SW480 (cell line): ENCODE measurements around the gene PBOV1.
"Not testable (repeated sequence)": the region's sequence is repeated elsewhere in the genome, so short reads cannot be mapped to it uniquely, and the experiment has no call there.

ENCODE experiments used
- DNase-seq: peaks from one replicate; pipeline ENCODE4 v3.0.0-alpha.2; 2016; ENCODE audit warnings: low spot score

The PBOV1 gene

GRCh38 chr6:138237463-138237862 is 19.2 kb upstream of the PBOV1 start:
- no peak for DNase-seq

DNA sequence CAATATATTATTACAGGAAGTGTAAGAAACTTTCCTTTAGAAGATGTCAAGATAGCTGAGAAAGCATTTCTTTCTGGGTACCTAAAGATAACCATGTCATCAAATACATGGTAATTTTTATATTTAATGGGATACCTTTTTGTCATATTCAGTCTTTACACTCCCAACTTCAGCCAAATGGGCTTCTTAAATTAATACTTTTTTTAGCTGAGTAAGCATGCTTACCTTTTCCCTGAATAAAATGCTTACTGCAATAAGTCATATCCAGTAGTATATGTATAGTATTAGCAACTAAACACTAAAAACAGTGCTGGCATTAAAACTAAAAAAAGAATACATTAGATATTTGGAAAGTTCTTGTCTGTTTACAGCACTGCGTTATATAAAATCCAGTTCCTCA is 17.4 kb upstream of the PBOV1 start:
- no peak for DNase-seq

- no peak for DNase-seq
Observed at GRCh38 chr6:138235205-138235604, 16.9 kb upstream of the PBOV1 start.

GRCh38 chr6:138234363-138234762 is 16.1 kb upstream of the PBOV1 start:
- DNase-seq: no peak

- peak; percentile 8 for DNase-seq
Observed at GRCh38 chr6:138231381-138231886, 13.1 kb upstream of the PBOV1 start.

GRCh38 chr6:138230759-138231380 is 12.6 kb upstream of the PBOV1 start:
- no peak for DNase-seq

DNA sequence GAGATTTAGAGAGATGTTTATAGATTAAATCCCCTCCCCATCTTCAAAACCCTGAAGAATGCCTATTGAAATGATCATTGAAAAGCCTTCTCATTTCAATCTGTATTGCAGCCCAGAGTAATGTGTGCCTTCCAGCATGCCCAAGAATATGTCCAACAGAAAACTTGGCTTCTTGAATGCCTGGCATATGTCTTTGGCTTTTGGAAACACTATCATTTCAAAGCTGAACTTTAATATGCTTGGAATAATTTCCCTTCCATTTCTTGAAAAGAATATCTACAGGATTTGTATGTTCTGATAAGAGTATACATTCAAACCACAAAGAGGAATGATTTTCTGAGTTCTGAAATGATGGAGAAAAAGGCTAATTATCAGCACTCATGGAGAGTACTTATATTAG is 11.9 kb upstream of the PBOV1 start:
- no peak for DNase-seq

- no peak for DNase-seq
Observed at GRCh38 chr6:138229663-138230179, 11.4 kb upstream of the PBOV1 start.

DNA sequence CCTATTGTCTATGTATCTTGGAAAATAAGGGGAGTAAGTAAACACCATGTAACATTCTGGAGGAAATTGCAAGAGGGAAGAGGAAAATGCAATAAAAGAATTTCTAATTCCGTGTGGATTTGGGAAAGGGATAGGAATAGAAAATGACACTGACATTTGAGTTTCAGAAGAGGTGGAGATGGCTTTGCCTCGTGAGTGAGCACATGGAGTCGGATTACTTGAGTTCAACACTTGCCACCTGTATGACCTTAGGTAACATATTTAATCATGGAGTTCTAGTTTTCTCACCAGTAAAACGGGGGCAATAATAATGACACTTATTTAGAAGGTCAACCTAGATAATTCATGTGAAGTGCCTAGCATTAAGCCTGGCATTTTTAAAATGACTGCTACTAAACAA is 10.8 kb upstream of the PBOV1 start:
- no peak for DNase-seq

DNA sequence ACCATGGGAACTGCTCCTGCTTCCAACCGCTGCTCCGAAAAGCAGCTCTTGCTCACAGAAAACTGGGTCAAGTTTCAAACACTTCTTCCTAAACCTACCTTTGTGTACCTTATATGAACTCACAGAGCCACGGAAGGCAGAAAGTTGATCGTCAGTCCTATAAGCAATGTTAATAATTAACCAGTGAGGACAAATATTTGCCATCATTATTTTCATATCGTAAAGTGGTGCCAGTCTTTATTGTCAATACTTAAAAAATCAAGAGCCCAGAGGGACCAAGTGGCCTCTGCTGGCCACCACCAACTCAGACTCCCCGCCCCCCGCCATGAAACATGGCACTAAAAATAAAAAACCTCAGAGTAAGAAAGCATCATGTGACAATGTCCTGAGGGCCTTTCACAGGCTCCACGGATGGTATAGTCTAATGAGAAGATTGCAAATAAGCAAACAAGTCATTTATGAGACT is 9.1 kb upstream of the PBOV1 start:
- DNase-seq: peak; percentile 16

DNA sequence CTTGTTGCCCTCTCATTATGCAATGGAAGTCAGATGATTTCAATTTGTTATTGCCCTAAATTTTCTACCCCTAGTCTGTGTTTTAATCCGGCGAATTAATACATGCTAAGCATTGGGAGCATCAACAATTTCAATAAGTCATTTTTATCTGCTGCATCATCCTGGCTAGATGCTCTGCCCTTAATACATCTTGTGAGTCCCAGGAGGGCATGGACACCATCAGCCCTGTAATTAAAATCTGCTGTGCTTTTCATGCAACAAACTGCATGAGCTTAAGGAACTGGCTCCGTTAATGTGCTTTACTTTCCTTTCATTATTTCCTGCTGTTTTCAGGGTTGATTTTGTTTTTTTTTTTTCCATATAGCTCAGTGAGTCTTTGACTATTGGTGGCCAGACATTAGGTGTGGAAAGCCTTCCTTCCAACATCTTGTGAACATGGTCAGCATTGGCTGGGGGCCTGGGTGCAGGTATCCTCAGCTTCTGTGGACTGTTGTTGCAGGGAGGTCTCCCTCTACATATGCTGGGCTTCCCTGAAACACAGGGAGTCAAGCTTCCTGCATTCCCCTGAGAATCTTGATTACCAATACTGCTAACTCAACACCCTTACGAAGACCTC is 8.5 kb upstream of the PBOV1 start:
- DNase-seq: no peak

GRCh38 chr6:138225953-138226352 is 7.7 kb upstream of the PBOV1 start:
- DNase-seq: no peak

DNA sequence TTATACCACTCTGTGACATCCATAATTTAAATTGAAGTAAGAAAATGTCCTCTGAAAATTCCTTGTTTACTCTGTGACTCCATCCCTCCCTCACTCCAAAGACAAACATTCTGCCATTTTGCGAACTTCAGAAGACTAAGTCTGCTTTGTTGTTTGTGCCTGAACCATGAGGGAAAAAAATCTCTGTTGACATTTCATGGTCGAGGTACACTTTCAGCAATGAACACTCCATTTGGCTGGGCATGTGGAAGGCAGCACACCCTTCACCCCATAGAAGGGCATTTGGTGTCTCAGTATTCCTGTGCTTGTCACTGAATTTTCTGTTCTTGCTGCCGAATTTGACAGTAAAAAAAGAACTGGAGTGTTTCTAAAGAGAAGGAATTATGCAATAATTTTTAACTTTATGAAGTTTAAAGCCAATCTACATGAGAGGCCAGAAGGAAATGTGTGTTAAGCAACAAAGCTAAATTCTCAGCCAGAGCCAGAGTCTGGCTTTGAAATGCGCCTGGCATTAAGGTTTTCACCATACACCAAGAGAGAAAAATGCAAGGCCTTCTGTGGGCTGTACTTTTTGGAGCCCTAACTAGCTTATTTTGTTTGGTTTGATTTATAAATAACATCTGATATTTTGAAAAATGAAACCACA is 4.7 kb upstream of the PBOV1 start:
- no peak for DNase-seq

GRCh38 chr6:138219901-138220300 is 1.6 kb upstream of the PBOV1 start:
- DNase-seq: no peak

DNA sequence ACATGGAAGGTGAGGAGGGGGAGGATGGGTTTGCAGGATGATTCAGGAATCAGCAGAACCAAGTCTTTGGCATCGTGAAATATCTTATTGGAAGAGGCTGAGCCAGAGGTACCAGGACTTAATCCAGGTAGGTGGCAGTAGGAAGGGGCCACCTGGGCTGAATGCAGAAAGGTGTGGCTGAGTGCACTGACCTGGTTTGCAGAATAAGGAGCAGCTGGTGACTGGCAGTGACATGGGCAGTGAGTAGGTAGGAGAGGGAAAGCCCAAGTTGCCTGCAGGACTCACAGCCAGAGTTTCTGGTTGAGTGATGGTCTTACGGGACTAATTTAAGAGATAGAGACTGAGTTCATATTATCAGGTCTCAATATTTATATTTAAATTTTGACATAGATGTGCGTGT is 1.1 kb upstream of the PBOV1 start:
- DNase-seq: no peak

- no peak for DNase-seq
Observed at GRCh38 chr6:138215093-138215782, 3.1 kb downstream of the PBOV1 start.

GRCh38 chr6:138212530-138212929 is 5.8 kb downstream of the PBOV1 start:
- not testable (repeated sequence) for DNase-seq

DNA sequence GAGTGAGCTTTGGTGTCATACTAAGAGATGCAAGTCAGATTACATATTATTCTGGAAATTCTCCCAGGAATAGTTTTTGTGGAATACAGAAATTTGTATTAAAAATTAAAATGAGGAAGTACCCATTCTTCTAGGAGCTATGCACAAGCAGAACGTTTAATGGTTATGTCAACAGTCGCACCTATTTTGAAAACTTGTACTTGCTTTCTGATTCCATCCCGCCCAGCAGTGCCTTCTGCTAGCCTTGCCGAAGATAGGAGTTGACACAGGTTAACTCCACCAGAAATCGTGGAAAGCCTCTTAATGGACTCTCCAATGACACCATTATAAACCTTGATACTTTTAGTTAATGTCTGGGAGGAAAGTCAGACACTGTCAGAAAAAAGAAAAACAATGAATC is 6.7 kb downstream of the PBOV1 start:
- no peak for DNase-seq

- no peak for DNase-seq
Observed at GRCh38 chr6:138211048-138211581, 7.2 kb downstream of the PBOV1 start.

GRCh38 chr6:138206862-138207261 is 11.4 kb downstream of the PBOV1 start:
- DNase-seq: no peak

DNA sequence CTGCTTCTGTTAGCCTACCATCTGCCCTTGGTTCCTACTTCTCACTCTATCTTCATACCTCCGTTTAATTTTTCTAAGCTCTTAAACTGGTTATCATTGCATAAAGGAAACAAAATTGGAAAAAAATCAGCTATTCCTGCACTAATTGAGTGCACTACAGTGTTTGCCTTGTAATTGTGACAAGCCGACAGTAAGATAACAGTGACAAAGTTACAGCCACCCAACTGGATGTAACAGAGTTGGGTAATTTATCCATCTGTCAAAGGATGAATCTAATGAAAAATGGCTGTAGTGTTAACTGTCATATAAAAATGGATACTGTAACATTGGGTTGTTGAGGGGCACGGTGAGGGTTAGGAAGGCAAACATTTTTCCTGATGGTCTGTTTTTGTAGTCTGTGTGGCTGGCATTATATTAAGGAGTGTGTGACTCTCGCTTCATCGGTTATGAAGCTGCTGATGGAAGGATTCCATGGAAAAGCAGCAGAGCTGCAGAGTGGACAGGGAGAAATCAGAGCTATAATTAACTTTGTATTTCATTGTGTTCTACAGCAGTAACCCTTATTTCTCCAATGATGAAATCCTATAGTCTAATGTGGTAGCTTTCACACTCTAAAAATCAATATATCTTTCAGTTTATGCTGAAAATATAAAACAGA is 12.7 kb downstream of the PBOV1 start:
- DNase-seq: no peak
